Endometrial microvascular endothelial cells (primary cell): ENCODE results near the gene APOL2. TPM values are rescaled to one million over a fixed set of nuclear protein-coding genes. Genes with fewer than 3 reads are reported as not detected.
"Not testable (repeated sequence)": the region's sequence is repeated elsewhere in the genome, so short reads cannot be mapped to it uniquely, and the experiment has no call there.

Experiments
- in situ Hi-C: cut with HindIII; loops from 2 replicates; pipeline ENCODE4 v1.10.0; 2017; ENCODE audit warnings: low sequenced_read_pairs, low pct_unique_long_range_greater_than_20kb; ENCODE audit errors: inconsistent ontology term
- total RNA-seq: library from RNA; depleted of rRNA; stranded (reverse); fragments of >200 nt; gene quantifications from one replicate; pipeline ENCODE4 v1.2.3, GENCODE V29; 2015; ENCODE audit errors: inconsistent ontology term

The APOL2 gene
- total RNA-seq, 1 donor from 2014 or later: 63.6 TPM

GRCh38 chr22:36227396-36227795 lies 11.9 kb downstream of the APOL2 start:
- in situ Hi-C loops: no loop called here

DNA sequence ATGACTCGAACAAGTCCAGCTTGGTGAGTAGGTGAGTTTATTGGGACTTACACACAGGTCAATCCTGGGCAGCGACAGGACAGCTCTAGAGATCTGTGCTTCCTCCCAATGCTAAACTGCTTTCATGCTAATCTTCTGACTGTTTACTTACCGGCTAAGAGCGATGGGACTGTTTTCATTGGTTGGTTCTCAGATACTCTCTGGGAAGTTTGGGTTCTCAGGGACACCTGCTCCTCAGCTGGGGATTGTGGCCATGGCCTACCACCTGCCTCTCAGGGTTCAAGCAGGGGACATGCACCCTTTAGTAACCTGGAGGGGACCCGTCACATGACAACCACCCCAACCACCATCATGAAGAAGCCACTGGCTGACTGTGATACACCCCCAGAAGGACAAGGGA lies 13.1 kb downstream of the APOL2 start:
- in situ Hi-C loops: no loop called here

GRCh38 chr22:36225333-36225922 lies 13.9 kb downstream of the APOL2 start:
- in situ Hi-C loops: no loop called here

DNA sequence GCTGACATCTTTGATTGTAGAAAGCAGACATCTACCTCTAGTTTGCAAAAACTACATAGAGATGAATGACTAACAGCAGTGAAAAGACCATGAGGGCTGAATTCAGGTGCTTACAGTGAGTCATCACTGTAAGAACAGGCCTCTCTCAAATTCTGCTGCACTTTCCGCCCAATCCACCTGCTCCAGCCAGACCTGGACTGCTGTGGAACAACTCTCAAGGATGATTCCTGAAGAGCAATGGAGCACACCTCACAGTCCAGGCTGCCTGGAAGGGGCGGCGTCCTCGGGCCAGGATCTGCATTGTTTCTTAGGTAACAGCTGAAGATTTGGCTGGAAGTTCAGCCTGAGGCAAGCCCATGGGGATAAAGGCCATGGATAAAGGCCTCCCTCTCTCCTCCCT lies 15.1 kb downstream of the APOL2 start:
- in situ Hi-C loops: no loop called here

DNA sequence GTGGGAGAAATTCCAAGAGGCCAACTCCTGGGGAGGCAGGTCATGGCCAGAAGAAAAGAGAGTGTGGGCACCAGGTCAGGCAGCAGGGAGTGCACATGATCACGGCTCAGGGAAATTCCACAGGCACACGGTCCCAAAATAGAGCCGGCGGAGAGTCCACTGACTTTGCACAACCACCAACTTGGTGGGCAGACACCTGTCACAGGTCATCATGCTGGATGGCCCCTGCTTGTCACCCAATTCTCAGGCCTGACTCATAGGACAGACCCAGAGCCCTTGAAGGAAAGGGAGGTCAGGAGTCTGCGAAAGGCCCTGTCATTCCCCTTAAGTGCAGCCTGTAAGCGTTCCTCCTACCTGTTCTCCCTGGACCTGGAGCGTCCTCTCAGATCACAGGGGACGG lies 15.8 kb downstream of the APOL2 start:
- in situ Hi-C loops: no loop called here

DNA sequence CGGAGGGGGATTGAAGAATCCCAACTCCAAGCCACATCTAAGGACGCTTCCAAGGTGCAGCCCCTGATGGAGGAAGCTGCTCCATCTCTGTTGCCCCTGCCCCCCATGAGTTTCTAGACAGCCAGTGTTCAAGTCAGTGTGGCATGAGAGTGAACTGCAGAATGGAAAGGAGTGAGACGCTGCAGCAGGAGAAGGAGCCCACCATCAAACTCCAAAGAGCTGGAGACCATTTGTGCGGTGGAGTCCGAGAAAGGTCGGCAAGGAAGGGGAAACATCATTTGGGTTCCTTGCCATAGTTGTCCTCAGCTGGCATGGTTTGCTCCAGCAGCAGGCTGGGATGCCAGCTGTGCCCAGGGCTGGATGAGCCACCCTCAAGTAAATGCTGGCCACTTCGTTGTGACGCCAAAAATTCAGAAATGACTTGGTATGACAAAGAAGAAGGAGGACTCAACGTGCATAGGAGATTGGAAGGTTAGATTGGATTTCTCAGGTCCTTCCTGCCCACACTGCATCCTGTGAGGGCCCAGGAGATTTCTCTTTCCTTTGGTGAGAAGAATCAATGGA lies 16.4 kb downstream of the APOL2 start:
- in situ Hi-C loops: no loop called here

DNA sequence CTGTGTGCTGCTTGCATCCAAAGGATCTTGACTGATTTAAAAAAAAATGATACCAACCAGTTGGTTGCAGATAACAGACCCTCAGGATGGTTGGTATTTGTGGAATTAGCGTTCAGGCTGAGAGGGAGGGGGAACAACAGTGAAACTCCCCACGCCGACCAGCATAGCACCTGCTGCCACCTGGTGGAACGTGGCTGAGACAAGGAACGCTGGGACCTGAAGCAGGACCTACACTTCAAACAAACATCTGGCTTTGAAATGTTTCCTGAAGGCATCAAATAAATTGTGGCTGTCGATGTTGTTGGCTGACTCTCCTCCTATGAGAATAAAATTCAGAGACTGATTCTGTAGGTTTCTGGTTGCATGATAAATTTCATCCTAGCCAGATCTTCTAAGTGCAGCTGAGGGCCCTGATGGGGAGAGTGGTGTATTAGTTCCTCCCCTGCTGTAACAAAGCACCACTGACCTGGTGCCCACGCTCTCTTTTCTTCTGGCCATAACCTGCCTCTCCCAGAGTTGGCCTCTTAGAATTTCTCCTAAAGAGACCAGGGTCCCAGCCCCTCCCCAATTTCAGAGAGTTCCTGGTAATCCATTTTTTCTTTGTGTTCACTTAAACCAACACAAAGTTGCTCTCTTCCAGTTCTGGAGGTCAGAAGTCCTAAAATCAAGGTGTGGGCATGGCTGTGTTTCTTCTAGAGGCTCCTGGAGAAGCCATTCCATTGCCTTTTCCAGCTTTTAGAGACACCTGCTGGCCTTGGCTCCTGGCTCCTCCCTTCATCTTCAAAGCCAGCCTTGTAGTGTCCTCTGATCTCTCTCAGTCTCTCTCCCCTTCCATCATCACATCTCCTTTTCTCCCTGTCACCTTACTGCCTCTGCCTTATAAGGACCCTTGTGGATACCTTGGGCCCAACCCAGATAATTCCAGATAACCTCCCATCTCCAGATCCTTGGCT lies 17.3 kb downstream of the APOL2 start:
- in situ Hi-C loops: no loop called here

DNA sequence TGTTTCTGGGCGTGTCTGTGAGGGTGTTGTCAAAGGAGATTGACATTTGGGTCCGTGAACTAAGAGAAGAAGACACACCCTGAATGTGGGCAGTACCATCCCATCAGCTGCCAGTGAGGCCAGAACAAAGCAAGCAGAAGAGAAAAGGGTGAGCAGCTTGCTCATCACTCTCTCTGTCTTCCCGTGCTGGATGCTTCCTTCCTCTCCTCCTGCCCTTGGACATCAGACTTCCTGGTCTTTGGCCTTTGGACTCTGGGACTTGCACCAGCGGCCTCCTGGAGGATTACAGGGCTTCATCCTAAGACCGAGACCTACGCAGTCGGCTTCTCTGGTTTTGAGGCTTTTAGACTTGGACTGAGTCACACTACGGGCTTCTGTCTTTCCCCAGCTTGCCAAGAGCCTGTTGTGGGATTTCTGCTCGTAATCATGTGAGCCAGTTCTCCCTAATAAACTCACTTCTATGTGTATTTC lies 18.8 kb downstream of the APOL2 start:
- in situ Hi-C loops: no loop called here

DNA sequence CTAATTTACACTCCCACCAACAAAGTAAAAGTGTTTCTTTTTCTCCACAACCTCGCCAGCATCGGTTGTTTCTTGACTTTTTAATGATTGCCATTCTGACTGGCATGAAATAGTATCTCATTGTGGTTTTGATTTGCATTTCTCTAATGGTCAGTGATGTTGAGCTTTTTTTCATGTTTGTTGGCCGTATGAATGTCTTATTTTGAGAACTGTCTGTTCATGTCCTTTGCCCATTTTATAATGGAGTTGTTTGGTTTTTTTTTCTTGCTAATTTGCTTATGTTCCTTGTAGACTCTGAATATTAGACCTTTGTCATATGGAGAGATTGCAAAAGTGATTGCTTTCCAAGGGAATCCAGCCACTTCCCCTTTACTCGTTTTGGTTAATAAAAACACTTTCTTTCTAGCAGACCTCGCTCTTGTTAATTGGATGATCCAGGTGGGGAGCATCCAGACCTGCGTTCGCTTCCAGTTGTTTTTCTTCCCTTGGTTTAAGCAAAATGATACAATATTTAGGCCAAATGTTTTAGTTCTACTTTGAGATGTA lies 20.6 kb downstream of the APOL2 start:
- in situ Hi-C loops: no loop called here

GRCh38 chr22:36215981-36216380 lies 23.3 kb downstream of the APOL2 start:
- in situ Hi-C loops: no loop called here

DNA sequence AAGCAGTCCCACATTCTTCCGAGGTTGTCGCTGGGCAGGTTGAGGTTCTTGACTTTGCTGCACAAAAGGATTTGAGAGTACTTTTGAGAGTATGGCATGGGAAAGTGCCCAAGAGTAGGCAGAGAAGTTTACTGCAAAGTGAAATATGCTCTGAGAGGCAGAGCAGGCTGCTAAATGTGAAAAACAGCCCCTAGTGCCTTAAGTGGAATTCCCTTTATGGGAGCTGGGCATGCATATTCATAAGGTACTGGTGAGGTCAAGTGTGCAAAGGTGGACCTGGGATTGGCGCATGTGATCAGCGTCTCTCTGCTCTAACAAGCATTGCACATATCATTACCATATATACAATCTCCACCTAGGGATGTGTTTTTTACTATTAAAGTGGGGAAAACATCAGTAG lies 25.7 kb downstream of the APOL2 start:
- in situ Hi-C loops: no loop called here

- in situ Hi-C loops: no loop called here
Observed at GRCh38 chr22:36212901-36213300, 26.4 kb downstream of the APOL2 start.

DNA sequence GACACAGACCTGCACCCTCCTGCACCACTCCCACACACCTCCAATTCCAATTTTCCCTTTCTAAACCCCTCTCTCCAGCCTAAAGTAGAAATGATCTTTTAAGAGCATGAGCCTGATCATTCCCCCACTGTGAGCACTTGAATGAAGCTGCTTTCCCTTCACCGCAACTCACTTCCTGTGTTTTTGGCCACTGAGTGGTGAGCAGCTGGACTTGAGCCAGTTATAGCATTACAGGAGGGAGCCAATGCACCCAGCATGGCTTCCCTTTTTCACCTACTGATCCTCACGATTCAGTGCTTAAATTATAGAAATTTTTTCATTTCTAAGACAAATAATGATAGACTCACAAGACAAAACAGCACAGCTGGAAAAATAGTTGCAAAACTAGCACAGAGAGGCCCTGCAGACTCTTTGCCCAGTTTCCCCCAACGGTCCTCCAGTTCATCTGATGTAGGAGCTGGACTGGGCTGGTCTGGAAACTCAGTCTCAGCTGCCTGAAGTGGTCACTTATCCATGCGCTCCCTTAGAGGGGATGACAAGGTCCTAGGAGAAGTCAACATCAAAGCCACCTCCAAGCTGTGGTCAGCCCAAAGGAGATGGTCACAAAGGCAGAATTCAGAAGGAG lies 28.0 kb downstream of the APOL2 start:
- in situ Hi-C loops: no loop called here

DNA sequence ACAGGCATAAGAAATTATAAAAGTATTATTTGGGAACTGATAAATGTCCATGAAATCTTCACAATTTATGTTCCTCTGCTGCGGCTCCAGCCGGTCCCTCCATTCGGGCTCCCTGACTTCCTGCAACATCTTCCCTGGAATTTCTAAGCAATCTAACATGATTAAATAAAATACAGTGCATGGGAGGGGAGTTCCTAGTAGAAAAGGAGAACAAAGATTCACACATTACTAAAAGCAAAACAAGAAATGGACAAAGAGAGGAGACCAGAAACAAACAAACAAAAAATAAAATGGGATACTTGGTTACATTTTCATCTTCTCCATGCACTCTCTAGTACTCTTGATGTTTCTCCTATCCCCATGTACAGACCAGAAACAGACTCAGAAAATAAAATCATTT lies 29.1 kb downstream of the APOL2 start:
- in situ Hi-C loops: no loop called here

DNA sequence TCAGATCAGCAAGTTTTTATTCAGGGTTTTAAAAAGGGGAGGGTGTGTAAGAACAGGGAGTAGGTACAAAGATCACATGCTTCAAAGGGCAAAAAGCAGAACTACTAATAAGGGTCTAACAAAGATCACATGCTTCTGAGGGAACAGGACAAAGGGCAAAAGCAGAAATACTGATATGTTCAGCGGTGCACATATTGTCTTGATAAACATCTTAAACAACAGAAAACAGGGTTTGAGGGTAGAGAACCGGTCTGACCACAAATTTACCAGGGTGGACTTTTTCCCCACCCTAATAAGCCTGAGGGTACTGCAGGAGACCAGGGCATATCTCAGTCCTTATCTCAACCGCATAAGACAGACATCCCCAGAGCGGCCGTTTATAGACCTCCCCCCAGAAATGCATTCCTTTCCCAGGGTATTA lies 29.8 kb downstream of the APOL2 start:
- in situ Hi-C loops: not testable (repeated sequence)

DNA sequence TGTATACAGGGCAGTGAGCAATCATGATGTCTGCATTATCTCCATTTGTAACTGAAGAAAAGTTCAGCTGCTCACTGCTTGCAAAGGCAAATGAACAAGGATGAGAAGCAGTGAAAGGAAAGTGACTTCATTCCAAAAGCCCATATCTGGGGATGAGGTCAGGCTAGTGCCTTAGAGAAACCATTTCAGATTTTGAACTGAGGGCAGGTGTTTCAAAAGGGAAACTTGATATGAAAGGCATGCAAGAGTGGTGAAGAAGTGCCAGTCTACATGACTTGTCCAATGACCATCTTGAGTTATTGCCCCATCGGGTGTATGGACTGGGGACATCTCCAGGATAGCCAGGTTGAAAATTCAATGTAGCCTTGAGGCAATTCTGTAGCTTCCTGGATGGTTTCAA lies 30.4 kb downstream of the APOL2 start:
- in situ Hi-C loops: no loop called here

DNA sequence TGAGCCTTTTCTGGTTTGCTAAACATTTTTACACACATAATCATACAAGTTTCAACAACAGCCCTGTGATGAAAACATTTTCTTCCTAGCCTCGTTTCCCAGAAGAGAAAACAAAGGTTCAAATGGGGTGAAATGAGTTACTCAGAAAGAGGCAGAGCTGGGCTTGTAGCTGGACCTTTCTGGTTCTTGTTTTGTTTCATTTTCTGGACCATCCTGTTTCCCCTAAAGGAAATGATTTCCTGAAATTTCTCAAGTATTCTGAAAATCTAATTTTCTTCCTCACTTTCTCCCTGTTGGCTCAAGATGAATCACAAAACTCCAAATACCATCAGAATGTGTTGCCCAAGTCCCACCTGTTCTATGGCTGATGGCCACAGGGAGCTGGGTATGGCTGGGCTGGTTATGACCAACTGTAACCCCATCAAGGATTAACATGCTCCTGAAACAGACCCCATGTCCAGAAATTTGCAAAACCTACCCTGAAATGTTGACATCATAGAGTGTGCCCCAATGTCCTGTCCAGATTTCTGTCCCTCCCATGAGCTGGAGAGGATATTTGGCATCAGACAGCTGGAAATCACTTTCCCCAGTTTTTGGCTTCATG lies 31.1 kb downstream of the APOL2 start:
- in situ Hi-C loops: no loop called here

DNA sequence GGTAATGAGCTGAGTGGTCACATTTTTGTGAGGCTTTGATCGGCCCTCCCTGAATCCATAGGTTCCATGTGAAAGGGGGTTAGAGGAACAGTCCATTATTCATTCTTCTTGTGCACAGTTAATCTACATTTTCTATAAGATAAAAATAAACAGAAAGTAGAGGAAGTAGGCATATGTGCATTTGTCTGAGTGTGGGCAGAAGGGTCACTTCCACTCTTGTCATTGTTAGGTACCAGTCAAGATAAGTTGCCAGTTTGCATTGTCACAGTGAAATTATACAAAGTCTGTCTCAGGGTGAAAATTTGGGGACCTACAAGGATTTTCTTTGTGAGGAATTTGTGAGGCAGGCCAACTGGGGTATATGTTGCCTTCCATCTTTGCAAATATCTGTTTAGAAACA lies 33.1 kb downstream of the APOL2 start:
- in situ Hi-C loops: no loop called here

GRCh38 chr22:36205573-36205972 lies 33.8 kb downstream of the APOL2 start:
- in situ Hi-C loops: not testable (repeated sequence)
